Measurements from ENCODE around the gene PWWP2B.
A peak's percentile ranks its signal among the peaks of the same experiment; 100 is the strongest.

PWWP2B gene

GRCh38 chr10:132462463-132463332 lies 65.7 kb downstream of the PWWP2B start:
- no peak overlapping the region for H3K9ac ChIP-seq (ENCODE audit: low read length)
- H3K27me3 ChIP-seq (ENCODE audit: control insufficient read depth, insufficient read depth, low read length): peaks cover 4% of the 10 kb centered on the region
- no peaks in the 10 kb centered on the region for H3K9me3 ChIP-seq (ENCODE audit: control insufficient read depth, low read length)
- H3K36me3 ChIP-seq (ENCODE audit: control insufficient read depth, insufficient read depth, low read length): no peaks in the 10 kb centered on the region
- peaks cover 71% of the 10 kb centered on the region for H3K4me1 ChIP-seq (ENCODE audit: control insufficient read depth, insufficient read depth, low read length)
- no peak overlapping the region for H3K4me3 ChIP-seq (ENCODE audit: low read length)

- peaks cover 6% of the 10 kb centered on the region for H3K27me3 ChIP-seq (ENCODE audit: control insufficient read depth, insufficient read depth, low read length)
- H3K9me3 ChIP-seq (ENCODE audit: control insufficient read depth, low read length): no peaks in the 10 kb centered on the region
- H3K9ac ChIP-seq (ENCODE audit: low read length): peak overlapping the region; percentile 43
- H3K4me1 ChIP-seq (ENCODE audit: control insufficient read depth, insufficient read depth, low read length): peaks cover 68% of the 10 kb centered on the region
- H3K4me3 ChIP-seq (ENCODE audit: low read length): no peak overlapping the region
- H3K36me3 ChIP-seq (ENCODE audit: control insufficient read depth, insufficient read depth, low read length): no peaks in the 10 kb centered on the region
Measured at GRCh38 chr10:132463333-132464255, 66.6 kb downstream of the PWWP2B start.

- H3K4me1 ChIP-seq (ENCODE audit: control insufficient read depth, insufficient read depth, low read length): peaks cover 59% of the 10 kb centered on the region
- H3K27me3 ChIP-seq (ENCODE audit: control insufficient read depth, insufficient read depth, low read length): peaks cover 6% of the 10 kb centered on the region
- no peak overlapping the region for H3K4me3 ChIP-seq (ENCODE audit: low read length)
- peak overlapping the region; percentile 43 for H3K9ac ChIP-seq (ENCODE audit: low read length)
- no peaks in the 10 kb centered on the region for H3K36me3 ChIP-seq (ENCODE audit: control insufficient read depth, insufficient read depth, low read length)
- no peaks in the 10 kb centered on the region for H3K9me3 ChIP-seq (ENCODE audit: control insufficient read depth, low read length)
Measured at GRCh38 chr10:132464256-132465192, 67.5 kb downstream of the PWWP2B start.

- peaks cover 6% of the 10 kb centered on the region for H3K27me3 ChIP-seq (ENCODE audit: control insufficient read depth, insufficient read depth, low read length)
- no peak overlapping the region for H3K9ac ChIP-seq (ENCODE audit: low read length)
- H3K4me1 ChIP-seq (ENCODE audit: control insufficient read depth, insufficient read depth, low read length): peaks cover 51% of the 10 kb centered on the region
- H3K9me3 ChIP-seq (ENCODE audit: control insufficient read depth, low read length): no peaks in the 10 kb centered on the region
- H3K36me3 ChIP-seq (ENCODE audit: control insufficient read depth, insufficient read depth, low read length): no peaks in the 10 kb centered on the region
- no peak overlapping the region for H3K4me3 ChIP-seq (ENCODE audit: low read length)
Measured at GRCh38 chr10:132465193-132465888, 68.3 kb downstream of the PWWP2B start.

- Histone ChIP-seq H3K4me1 (ENCODE audit: control insufficient read depth, insufficient read depth, low read length) (peaks cover 44% of the 10 kb centered on the region), H3K9ac (ENCODE audit: low read length) (no peak overlapping the region), H3K4me3 (ENCODE audit: low read length) (no peak overlapping the region), H3K9me3 (ENCODE audit: control insufficient read depth, low read length) (no peaks in the 10 kb centered on the region), H3K27me3 (ENCODE audit: control insufficient read depth, insufficient read depth, low read length) (peaks cover 6% of the 10 kb centered on the region), H3K36me3 (ENCODE audit: control insufficient read depth, insufficient read depth, low read length) (no peaks in the 10 kb centered on the region)
Measured at GRCh38 chr10:132465889-132466519, 69.0 kb downstream of the PWWP2B start.

- Histone ChIP-seq H3K4me3 (ENCODE audit: low read length) (no peak overlapping the region), H3K4me1 (ENCODE audit: control insufficient read depth, insufficient read depth, low read length) (peaks cover 36% of the 10 kb centered on the region), H3K9ac (ENCODE audit: low read length) (no peak overlapping the region), H3K36me3 (ENCODE audit: control insufficient read depth, insufficient read depth, low read length) (no peaks in the 10 kb centered on the region), H3K27me3 (ENCODE audit: control insufficient read depth, insufficient read depth, low read length) (peaks cover 6% of the 10 kb centered on the region), H3K9me3 (ENCODE audit: control insufficient read depth, low read length) (no peaks in the 10 kb centered on the region)
Measured at GRCh38 chr10:132466520-132467463, 69.8 kb downstream of the PWWP2B start.
